HG03354 (cell line): ENCODE data around the gene MEGF10.
A peak's percentile ranks its signal among the peaks of the same experiment; 100 is the strongest.

Source experiments
- ATAC-seq: cut with Tn5 transposase; IDR thresholded peaks from one replicate; pipeline ENCODE4 v1.9.1; 2021; ENCODE audit warnings: mild to moderate bottlenecking; ENCODE audit not compliant: unreplicated experiment, poor library complexity, severe bottlenecking

MEGF10 gene

GRCh38 chr5:127492854-127493738 lies 202.5 kb downstream of the MEGF10 start:
- peak; percentile 88 for ATAC-seq

DNA sequence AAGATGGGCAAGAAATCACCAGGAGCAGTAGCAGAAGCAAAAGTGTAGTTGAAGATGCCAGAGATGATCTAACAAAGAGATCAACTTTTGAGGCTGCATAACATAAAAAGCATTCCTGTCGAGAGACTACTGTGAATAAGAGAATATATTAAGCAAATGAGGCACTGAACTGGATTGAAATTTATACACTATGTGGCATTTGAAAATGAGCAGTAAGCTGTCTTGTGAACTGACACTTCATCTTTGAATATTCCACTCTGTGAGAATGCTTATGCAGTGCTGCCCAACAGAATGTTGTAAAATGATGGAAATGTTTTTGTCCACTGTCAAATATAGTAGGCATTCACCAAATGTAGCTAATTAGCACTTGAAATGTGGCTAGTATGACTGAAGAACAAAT lies 208.0 kb downstream of the MEGF10 start:
- ATAC-seq = no peak

GRCh38 chr5:127505905-127506304 lies 215.3 kb downstream of the MEGF10 start:
- no peak for ATAC-seq

- ATAC-seq = no peak
These were observed 216.0 kb downstream of the MEGF10 start for GRCh38 chr5:127506616-127507015.

- no peak for ATAC-seq
These were observed 218.2 kb downstream of the MEGF10 start for GRCh38 chr5:127508644-127509373.
